HCEC 1CT (cell line): Measurements from ENCODE around the gene LANCL2.
A peak's percentile ranks its signal among the peaks of the same experiment; 100 is the strongest.
"Not testable (repeated sequence)": the region's sequence is repeated elsewhere in the genome, so short reads cannot be mapped to it uniquely, and the experiment has no call there.

ENCODE experiments used
- DNase-seq: peaks from one replicate; pipeline ENCODE4 v3.0.0-alpha.2; 2017

LANCL2 gene

GRCh38 chr7:55438757-55439525 is 73.8 kb downstream of the LANCL2 start:
- DNase-seq, result no peak

GRCh38 chr7:55439627-55440026 is 74.5 kb downstream of the LANCL2 start:
- DNase-seq, result no peak

- no peak for DNase-seq
These were observed 75.0 kb downstream of the LANCL2 start for GRCh38 chr7:55440040-55440690.

GRCh38 chr7:55441002-55441401 is 75.9 kb downstream of the LANCL2 start:
- no peak for DNase-seq

GRCh38 chr7:55441774-55442522 is 76.8 kb downstream of the LANCL2 start:
- peak; percentile 89 for DNase-seq

- no peak for DNase-seq
These were observed 79.6 kb downstream of the LANCL2 start for GRCh38 chr7:55444786-55445185.

- DNase-seq, result no peak
These were observed 83.4 kb downstream of the LANCL2 start for GRCh38 chr7:55448526-55448925.

- DNase-seq, result no peak
These were observed 84.3 kb downstream of the LANCL2 start for GRCh38 chr7:55449205-55449991.

- no peak for DNase-seq
These were observed 84.9 kb downstream of the LANCL2 start for GRCh38 chr7:55449992-55450535.

- no peak for DNase-seq
These were observed 87.8 kb downstream of the LANCL2 start for GRCh38 chr7:55452971-55453370.

GRCh38 chr7:55457801-55458200 is 92.7 kb downstream of the LANCL2 start:
- no peak for DNase-seq

- no peak for DNase-seq
These were observed 93.2 kb downstream of the LANCL2 start for GRCh38 chr7:55458351-55458750.

- no peak for DNase-seq
These were observed 98.6 kb downstream of the LANCL2 start for GRCh38 chr7:55463686-55464262.

GRCh38 chr7:55464422-55464821 is 99.3 kb downstream of the LANCL2 start:
- DNase-seq, result no peak

- no peak for DNase-seq
These were observed 100.6 kb downstream of the LANCL2 start for GRCh38 chr7:55465691-55466090.

- no peak for DNase-seq
These were observed 102.0 kb downstream of the LANCL2 start for GRCh38 chr7:55467047-55467593.

GRCh38 chr7:55468495-55468894 is 103.4 kb downstream of the LANCL2 start:
- no peak for DNase-seq

GRCh38 chr7:55469271-55469681 is 104.1 kb downstream of the LANCL2 start:
- DNase-seq, result no peak

GRCh38 chr7:55469721-55470120 is 104.6 kb downstream of the LANCL2 start:
- no peak for DNase-seq

- DNase-seq, result no peak
These were observed 105.1 kb downstream of the LANCL2 start for GRCh38 chr7:55470261-55470660.

GRCh38 chr7:55471594-55471993 is 106.5 kb downstream of the LANCL2 start:
- DNase-seq, result not testable (repeated sequence)

GRCh38 chr7:55472406-55472805 is 107.3 kb downstream of the LANCL2 start:
- DNase-seq, result not testable (repeated sequence)
